Amniotic stem cell (primary cell): ENCODE data around the gene PRR15.

ENCODE experiments used
- DNase-seq: peaks from one replicate; lab custom pipeline; 2025; lab: John Stamatoyannopoulos, UW

Gene PRR15

DNA sequence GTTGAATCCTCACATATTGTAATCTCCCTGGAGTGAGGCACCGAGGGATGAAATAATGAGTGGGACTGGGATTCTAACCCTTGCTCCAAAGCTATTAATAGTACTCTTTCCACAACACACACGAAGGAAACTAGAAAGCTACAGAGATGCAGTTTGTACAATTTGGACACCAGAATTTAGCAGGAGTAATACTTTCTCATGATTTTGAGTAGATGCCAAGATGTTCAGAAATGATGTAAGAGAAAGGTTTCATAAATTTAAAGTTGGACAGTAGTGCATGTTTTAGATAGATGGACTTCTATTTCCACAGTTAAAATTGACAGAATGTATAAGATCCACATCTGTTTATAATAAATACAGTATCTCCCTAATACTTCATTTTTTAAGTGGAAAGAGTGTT, 46.5 kb downstream of the PRR15 start:
- no peak for DNase-seq

- DNase-seq: no peak
Measured at GRCh38 chr7:29611941-29612544, 48.4 kb downstream of the PRR15 start.

DNA sequence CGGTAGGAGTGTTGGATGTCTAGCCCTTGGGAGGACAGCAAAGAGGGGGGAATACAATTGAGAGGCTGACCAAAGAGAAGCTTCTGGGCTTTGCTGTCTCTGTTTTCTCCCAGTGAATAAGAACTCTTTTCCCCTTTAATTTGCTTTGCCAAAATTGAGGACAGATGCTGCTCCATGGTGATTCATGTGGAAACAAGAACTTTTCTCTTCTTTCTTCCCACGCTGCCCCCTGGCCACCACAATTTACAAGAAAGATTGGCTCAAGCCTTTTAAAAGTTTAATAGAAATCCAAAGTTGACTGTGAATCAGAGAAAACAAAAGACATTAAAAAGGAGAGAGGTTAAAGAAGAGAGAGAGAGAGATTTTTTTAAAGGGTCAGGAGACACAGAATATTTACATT, 49.0 kb downstream of the PRR15 start:
- no peak for DNase-seq

GRCh38 chr7:29613100-29613499, 49.5 kb downstream of the PRR15 start:
- no peak for DNase-seq

DNA sequence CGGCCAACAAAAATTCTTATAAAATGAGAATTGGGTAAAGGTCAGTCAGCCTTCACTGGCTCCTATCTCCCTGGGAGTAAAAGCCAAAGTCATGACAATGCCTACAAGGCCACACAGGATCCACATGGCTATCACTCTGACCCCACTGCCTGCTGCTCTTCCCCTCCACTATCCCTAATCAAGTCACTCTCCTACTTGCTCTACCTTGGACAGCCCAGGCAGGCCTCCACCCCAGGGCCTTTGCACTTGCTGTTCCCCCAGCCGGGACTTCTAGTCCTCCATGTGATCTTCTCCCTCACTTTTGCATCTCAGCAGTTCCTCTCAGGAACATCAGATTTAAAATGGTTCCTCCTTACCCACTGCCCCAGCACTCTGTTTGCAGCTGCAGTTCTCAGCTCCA, 50.6 kb downstream of the PRR15 start:
- no peak for DNase-seq
